ENCODE data around the gene MCMBP.

GRCh38 chr10:119781498-119781897 lies 91.1 kb downstream of the MCMBP start:
- TF ChIP-seq, protein P1, sequence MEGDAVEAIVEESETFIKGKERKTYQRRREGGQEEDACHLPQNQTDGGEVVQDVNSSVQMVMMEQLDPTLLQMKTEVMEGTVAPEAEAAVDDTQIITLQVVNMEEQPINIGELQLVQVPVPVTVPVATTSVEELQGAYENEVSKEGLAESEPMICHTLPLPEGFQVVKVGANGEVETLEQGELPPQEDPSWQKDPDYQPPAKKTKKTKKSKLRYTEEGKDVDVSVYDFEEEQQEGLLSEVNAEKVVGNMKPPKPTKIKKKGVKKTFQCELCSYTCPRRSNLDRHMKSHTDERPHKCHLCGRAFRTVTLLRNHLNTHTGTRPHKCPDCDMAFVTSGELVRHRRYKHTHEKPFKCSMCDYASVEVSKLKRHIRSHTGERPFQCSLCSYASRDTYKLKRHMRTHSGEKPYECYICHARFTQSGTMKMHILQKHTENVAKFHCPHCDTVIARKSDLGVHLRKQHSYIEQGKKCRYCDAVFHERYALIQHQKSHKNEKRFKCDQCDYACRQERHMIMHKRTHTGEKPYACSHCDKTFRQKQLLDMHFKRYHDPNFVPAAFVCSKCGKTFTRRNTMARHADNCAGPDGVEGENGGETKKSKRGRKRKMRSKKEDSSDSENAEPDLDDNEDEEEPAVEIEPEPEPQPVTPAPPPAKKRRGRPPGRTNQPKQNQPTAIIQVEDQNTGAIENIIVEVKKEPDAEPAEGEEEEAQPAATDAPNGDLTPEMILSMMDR (IDR thresholded peaks at IDR 0.05): no peak
- TF ChIP-seq POLR2A (IDR thresholded peaks at IDR 0.05): no peak

Data from heart left ventricle (tissue), 13 donors.